Aorta (tissue), 5 donors: ENCODE data around the gene AUTS2. TPM values are rescaled to one million over a fixed set of nuclear protein-coding genes. Genes with fewer than 3 reads are reported as not detected.

Experiments
- ATAC-seq: fragments of 200-7000 bp; cut with Tn5 transposase; one replicate; pipeline ENCODE4 v1.9.1; 2022; ENCODE audit warnings: moderate library complexity; ENCODE audit not compliant: low FRiP score
- DNase-seq, 2 donors: peaks; one replicate each; pipeline ENCODE4 v3.0.0-alpha.2; 2020
- H3K27ac ChIP-seq, 2 donors: one replicate each; pipeline ENCODE4 v1.5.1; 2013; ENCODE audit warnings: low read length in 2 of 2, mild to moderate bottlenecking in 2 of 2, moderate library complexity in 2 of 2, control low read depth in 1 of 2, inconsistent platforms in 1 of 2, low read depth in 1 of 2
- H3K27me3 ChIP-seq, 2 donors: one replicate each; pipeline ENCODE4 v1.6.1; 2013; ENCODE audit warnings: control low read depth in 1 of 2, low read length in 1 of 2, mild to moderate bottlenecking in 1 of 2, moderate library complexity in 1 of 2; ENCODE audit not compliant: insufficient read depth in 2 of 2, control insufficient read depth in 1 of 2
- H3K36me3 ChIP-seq, 2 donors: one replicate each; pipeline ENCODE4 v1.6.1; 2013; ENCODE audit warnings: control low read depth in 1 of 2, low read length in 1 of 2, mild to moderate bottlenecking in 1 of 2; ENCODE audit not compliant: insufficient read depth in 2 of 2, control insufficient read depth in 1 of 2
- H3K4me1 ChIP-seq, 2 donors: one replicate each; pipeline ENCODE4 v1.6.1; 2013; ENCODE audit warnings: low read length in 2 of 2, control low read depth in 1 of 2, mild to moderate bottlenecking in 1 of 2, moderate library complexity in 1 of 2; ENCODE audit not compliant: insufficient read depth in 2 of 2, control insufficient read depth in 1 of 2
- H3K4me3 ChIP-seq, 2 donors: one replicate each; pipeline ENCODE4 v1.5.1; 2013; ENCODE audit warnings: low read length in 2 of 2, control low read depth in 1 of 2, mild to moderate bottlenecking in 1 of 2
- H3K9me3 ChIP-seq: one replicate; pipeline ENCODE4 v1.6.1; 2013; ENCODE audit warnings: mild to moderate bottlenecking, low read length; ENCODE audit not compliant: control insufficient read depth
- WGBS, 2 donors: extraction: QIAGEN DNeasy Blood & Tissue Kit; methylation state at CpG; one replicate each; pipeline ENCODE4 v1.1.7; 2013; 5-methylcytosine and 5-hydroxymethylcytosine counted together
- intact Hi-C, 2 donors: fragments of 100-400 bp; cut with DNase I; formaldehyde crosslinking; loops; one replicate each; pipeline versions ENCODE4 v1.14.2 to v1.15.0; 2022
- polyA plus RNA-seq, 2 donors: library from polyadenylated mRNA; stranded (reverse); fragments of 200-250 nt; gene quantifications; one replicate each; pipeline ENCODE4 v1.2.3, GENCODE V29; 2013
- total RNA-seq, 2 donors: library from RNA; stranded (reverse); fragmentation: NEBNext Ultra II Directional; extraction: Animal tissue kit (Norgen Biotek cat#: 25700); gene quantifications; one replicate each; pipeline ENCODE4 v1.2.1, GENCODE V29; 2021
- donor health status: healthy with polysubstance abuse.
- donor health status: Bipolar disorder and iron deficiency.
- donor health status: DM: no; HTN: no; CAD: no.
- donor health status: DM: no; HTN: no; CAD: no.
- donor health status: DM: yes; HTN: yes; CAD: no.

AUTS2 gene
- total and polyA plus RNA-seq, 4 donors = 3.9 to 102 (median 57.0) TPM

DNA sequence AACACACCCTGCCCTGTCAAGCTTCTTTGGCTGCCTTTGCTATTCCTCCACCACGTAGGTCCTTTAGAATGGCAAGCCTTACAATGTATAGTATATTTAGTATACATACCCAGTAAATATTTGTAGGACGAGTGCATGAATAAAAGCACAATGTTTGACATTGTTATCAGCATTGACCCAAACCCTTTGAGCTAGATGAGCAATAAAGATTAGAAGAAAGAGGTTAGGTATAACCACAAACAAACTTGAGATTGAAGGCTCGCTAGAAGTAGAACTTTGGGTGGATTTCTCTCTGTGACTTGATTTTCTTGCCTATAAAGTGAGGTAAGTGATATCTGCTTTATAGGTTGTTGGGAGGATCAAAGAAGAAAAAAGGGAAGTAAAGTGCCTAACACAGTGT is 972.7 kb downstream of the AUTS2 start:
- no peak for DNase-seq
- Histone ChIP-seq H3K4me3 (no peak overlapping the region), H3K27ac (no peak overlapping the region), H3K9me3 (peaks cover 1% of the 10 kb centered on the region), H3K36me3 (no peaks in the 10 kb centered on the region), H3K4me1 (no peaks in the 10 kb centered on the region), H3K27me3 (no peaks in the 10 kb centered on the region)
- 85 to 94% methylated on average over 3 of the region's 3 CpGs for WGBS, 2 donors
- intact Hi-C loops = no loop called here
- ATAC-seq = no peak

- no peak for DNase-seq
- Histone ChIP-seq H3K27me3 (no peaks in the 10 kb centered on the region), H3K9me3 (peaks cover 1% of the 10 kb centered on the region), H3K27ac (no peak overlapping the region), H3K4me3 (no peak overlapping the region), H3K4me1 (no peaks in the 10 kb centered on the region), H3K36me3 (no peaks in the 10 kb centered on the region)
- no peak for ATAC-seq
- intact Hi-C loops = no loop called here
- WGBS, 2 donors = 95% methylated on average over 5 of the region's 5 CpGs
These were observed 973.2 kb downstream of the AUTS2 start for GRCh38 chr7:70571403-70571934.

GRCh38 chr7:70571961-70572360 is 973.7 kb downstream of the AUTS2 start:
- intact Hi-C loops = no loop called here
- peaks cover 1% of the 10 kb centered on the region for H3K9me3 ChIP-seq
- 90 to 92% methylated on average over 10 of the region's 10 CpGs for WGBS, 2 donors
- no peak overlapping the region for H3K4me3 ChIP-seq
- no peaks in the 10 kb centered on the region for H3K4me1 ChIP-seq
- no peaks in the 10 kb centered on the region for H3K36me3 ChIP-seq
- H3K27me3 ChIP-seq = no peaks in the 10 kb centered on the region
- ATAC-seq = no peak
- DNase-seq = no peak
- no peak overlapping the region for H3K27ac ChIP-seq

DNA sequence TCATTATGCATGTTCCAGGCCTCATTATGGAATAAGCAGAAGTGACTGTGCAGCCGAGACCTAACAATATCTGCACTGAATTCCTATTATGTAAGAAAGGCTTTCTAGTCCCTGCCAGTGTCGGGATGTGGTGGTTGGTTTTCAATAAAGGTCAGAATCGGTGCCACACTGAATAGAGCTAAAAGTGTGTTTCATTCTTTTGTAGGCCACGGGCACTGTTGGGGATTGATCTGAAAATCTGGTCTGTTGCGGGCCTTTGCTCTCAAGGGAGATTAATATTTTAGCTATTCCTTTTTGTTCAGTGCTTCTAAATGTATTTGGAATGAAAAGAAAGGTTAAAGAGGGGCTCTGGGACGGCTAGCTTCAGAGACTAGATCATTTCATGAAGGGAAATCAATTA is 974.3 kb downstream of the AUTS2 start:
- no peak overlapping the region for H3K4me3 ChIP-seq
- H3K27me3 ChIP-seq = no peaks in the 10 kb centered on the region
- ATAC-seq (no peak), DNase-seq (no peak)
- WGBS, 2 donors = 96 to 98% methylated on average over 6 of the region's 6 CpGs
- peaks cover 1% of the 10 kb centered on the region for H3K9me3 ChIP-seq
- no peaks in the 10 kb centered on the region for H3K4me1 ChIP-seq
- H3K36me3 ChIP-seq = no peaks in the 10 kb centered on the region
- H3K27ac ChIP-seq = no peak overlapping the region
- intact Hi-C loops = no loop called here

GRCh38 chr7:70573071-70573661 is 974.9 kb downstream of the AUTS2 start:
- no peak overlapping the region for H3K4me3 ChIP-seq
- intact Hi-C loops = no loop called here
- 96% methylated on average over 9 of the region's 9 CpGs for WGBS, 2 donors

GRCh38 chr7:70573696-70574095 is 975.4 kb downstream of the AUTS2 start:
- Histone ChIP-seq H3K4me1 (no peaks in the 10 kb centered on the region), H3K9me3 (peaks cover 1% of the 10 kb centered on the region), H3K27me3 (no peaks in the 10 kb centered on the region), H3K4me3 (no peak overlapping the region), H3K27ac (no peak overlapping the region), H3K36me3 (no peaks in the 10 kb centered on the region)
- intact Hi-C loops = no loop called here
- 95 to 96% methylated on average over 3 of the region's 3 CpGs for WGBS, 2 donors
- DNase-seq = no peak
- no peak for ATAC-seq

More at GRCh38 chr7:70573071-70573661, 974.9 kb downstream of the AUTS2 start:
- Histone ChIP-seq H3K27me3 (no peaks in the 10 kb centered on the region), H3K27ac (no peak overlapping the region), H3K4me1 (no peaks in the 10 kb centered on the region), H3K36me3 (no peaks in the 10 kb centered on the region), H3K9me3 (peaks cover 1% of the 10 kb centered on the region)
- DNase-seq (no peak), ATAC-seq (no peak)

DNA sequence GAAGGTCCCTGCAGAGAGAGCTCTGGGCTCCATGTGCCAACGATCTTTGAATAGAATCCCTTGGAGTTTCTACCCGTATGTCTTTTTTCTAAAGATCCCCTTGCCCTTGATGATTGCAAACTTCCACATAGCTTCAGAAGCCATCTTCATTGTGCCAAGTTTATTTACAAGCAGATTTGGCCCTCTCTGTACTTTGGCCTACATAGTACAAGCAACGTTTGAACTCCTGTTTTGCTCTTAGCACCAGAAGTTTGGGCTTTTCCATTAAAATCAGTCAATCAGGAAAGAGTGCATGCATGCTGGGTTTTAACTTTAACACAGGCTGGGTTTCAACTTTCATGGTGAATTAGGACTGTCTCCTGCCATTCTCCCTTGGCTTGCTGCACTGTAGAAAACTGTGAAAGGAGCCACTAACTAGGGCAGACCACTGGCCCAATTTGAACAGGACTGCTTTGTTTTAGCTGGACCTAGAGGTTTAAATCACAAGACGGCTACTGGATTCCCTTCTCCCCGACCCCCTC is 976.1 kb downstream of the AUTS2 start:
- Histone ChIP-seq H3K27ac (no peak overlapping the region), H3K9me3 (peaks cover 1% of the 10 kb centered on the region), H3K4me3 (no peak overlapping the region), H3K36me3 (no peaks in the 10 kb centered on the region), H3K4me1 (no peaks in the 10 kb centered on the region), H3K27me3 (no peaks in the 10 kb centered on the region)
- WGBS, 2 donors = 94 to 96% methylated on average over 5 of the region's 5 CpGs
- intact Hi-C loops = no loop called here
- DNase-seq (no peak), ATAC-seq (no peak)

DNA sequence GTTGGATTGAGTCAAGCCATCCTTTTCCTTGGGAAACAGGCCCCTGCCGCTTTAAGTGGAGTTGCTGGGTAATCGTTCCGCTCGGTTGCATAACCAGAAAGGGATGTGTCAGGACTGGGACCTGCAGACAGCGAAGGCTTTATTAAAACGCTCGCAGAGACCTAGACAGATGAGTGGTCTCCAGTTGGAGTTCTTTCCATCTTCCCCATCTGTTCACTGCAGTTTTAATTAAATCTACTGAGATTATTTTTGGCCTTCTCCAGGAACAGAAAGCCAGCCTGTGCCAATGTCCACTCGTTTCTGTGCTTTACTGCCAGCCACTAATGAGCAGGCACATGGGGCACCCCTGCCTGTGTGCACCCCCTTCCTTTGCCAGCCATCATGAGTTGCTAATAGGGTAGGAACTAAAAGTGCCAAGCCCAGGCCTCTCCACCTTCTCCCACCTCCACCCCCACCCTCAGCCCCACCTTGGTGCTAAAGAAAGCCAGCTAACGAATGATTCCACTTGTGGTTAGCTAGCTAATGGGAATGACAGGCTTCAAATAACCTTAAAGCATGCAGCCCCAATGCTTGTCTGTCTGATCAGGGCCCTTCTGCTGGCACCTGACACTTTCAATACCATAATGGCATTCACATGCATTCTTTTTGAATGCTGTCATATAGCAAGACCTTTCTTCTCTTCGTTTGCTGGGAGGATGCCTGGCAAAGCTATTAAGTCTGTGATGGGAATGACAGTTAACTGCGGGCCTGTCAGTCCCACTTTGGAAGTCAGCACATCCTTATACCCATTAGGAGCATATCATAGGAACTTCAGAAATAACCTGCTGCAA is 976.9 kb downstream of the AUTS2 start:
- Histone ChIP-seq H3K4me3 (no peak overlapping the region), H3K36me3 (no peaks in the 10 kb centered on the region), H3K27me3 (no peaks in the 10 kb centered on the region), H3K4me1 (no peaks in the 10 kb centered on the region), H3K9me3 (peaks cover 1% of the 10 kb centered on the region), H3K27ac (no peak overlapping the region)
- DNase-seq (no peak), ATAC-seq (no peak)
- WGBS, 2 donors = 56 to 61% methylated on average over 11 of the region's 11 CpGs
- intact Hi-C loops = no loop called here
